ENCODE results near the gene PXDN.
"Not testable (repeated sequence)": the region's sequence is repeated elsewhere in the genome, so short reads cannot be mapped to it uniquely, and the experiment has no call there.

DNA sequence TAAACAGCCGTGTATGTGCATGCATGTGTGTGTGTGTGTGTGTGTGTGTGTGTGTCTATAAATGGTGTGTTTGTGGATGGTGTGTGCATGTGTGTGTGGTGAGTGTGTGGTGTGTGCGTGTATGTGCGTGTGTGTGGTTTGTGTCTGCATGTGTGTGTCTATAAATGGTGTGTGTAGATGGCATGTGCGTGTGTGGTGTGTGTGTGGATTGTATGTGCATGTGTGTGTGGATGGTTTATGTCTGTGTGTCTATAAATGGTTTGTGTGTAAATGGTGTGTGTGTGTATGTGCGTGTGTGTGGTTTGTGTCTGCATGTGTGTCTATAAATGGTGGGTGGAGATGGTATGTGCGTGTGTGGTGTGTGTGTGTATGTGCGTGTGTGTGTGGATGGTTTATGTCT, 65.2 kb downstream of the PXDN start:
- TF ChIP-seq, protein P1, sequence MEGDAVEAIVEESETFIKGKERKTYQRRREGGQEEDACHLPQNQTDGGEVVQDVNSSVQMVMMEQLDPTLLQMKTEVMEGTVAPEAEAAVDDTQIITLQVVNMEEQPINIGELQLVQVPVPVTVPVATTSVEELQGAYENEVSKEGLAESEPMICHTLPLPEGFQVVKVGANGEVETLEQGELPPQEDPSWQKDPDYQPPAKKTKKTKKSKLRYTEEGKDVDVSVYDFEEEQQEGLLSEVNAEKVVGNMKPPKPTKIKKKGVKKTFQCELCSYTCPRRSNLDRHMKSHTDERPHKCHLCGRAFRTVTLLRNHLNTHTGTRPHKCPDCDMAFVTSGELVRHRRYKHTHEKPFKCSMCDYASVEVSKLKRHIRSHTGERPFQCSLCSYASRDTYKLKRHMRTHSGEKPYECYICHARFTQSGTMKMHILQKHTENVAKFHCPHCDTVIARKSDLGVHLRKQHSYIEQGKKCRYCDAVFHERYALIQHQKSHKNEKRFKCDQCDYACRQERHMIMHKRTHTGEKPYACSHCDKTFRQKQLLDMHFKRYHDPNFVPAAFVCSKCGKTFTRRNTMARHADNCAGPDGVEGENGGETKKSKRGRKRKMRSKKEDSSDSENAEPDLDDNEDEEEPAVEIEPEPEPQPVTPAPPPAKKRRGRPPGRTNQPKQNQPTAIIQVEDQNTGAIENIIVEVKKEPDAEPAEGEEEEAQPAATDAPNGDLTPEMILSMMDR (conservative IDR thresholded peaks at IDR 0.05 in 1 of 2, IDR thresholded peaks at IDR 0.05 in 1 of 2; ENCODE audit: extremely low read depth in 1 of 2, insufficient read depth in 1 of 2, low read depth in 1 of 2, low read length in 2 of 2): not testable (repeated sequence)
- TF ChIP-seq EZH2 (IDR thresholded peaks at IDR 0.05; ENCODE audit: borderline replicate concordance, low read length): not testable (repeated sequence)

Measured in mammary epithelial cell (primary cell).